Measurements from ENCODE around the gene PLK5.
"Not testable (repeated sequence)": the region's sequence is repeated elsewhere in the genome, so short reads cannot be mapped to it uniquely, and the experiment has no call there.

Gene PLK5, protein sequence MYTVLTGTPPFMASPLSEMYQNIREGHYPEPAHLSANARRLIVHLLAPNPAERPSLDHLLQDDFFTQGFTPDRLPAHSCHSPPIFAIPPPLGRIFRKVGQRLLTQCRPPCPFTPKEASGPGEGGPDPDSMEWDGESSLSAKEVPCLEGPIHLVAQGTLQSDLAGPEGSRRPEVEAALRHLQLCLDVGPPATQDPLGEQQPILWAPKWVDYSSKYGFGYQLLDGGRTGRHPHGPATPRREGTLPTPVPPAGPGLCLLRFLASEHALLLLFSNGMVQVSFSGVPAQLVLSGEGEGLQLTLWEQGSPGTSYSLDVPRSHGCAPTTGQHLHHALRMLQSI

GRCh38 chr19:1523412-1524286 lies at the start of gene PLK5:
PLK5 (plus strand) TSS chr19:1524077; CDS start chr19:1526997, 2,920 bp downstream.
- DNase-seq, result no peak

- DNase-seq, result no peak
These were observed 49.0 kb upstream of the PLK5 start for GRCh38 chr19:1474765-1475351.

DNA sequence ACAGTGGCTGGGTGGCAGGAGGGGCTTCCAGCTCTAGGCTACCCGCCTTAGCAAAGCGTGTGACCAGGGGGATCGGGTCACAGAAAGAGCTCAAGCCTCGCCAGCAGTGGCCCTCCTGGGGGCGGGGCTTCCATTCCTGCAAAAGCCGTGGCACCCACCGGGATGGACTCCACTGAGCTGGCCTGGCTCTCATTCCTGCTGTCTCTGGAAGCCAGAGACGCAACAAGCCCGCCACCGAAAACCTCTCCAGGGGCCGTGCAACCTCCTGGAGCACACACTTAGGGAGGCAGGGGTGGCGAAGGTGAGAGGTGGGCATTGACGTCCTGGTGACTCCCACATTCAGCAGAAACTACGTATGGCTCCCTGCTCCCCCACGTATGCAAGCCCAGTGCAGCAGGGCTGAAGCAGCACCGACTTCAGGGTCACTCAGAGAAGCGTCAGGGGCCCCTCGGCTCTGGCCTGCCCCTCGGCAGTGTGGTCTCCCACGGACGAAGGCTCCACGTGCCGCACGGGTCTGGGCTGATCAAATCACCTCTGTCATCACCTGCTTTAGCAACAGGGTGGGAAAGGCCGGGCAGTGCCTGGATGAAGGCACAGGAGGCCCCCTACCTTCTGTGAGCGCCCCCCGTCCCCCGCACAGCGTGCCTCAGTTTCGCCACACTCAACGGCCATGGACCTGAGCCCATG lies 48.0 kb upstream of the PLK5 start:
- DNase-seq, result no peak

DNA sequence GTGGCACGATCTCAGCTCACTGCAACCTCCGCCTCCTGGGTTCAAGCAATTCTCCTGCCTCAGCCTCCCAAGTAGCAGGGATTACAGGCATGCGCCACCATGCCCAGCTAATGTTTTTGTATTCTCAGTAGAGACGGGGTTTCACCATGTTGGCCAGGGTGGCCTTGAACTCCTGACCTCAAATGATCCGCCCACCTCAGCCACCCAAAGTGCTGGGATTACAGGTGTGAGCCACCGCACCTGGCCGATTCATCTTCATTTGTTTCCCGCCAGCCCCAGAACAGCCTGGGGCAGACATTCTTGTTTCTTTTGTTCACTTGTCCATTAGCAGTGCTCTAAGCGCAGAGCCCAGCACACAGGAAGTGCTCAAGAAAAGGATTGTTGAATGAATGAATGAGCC lies 46.8 kb upstream of the PLK5 start:
- not testable (repeated sequence) for DNase-seq

- peak; percentile 90 to 97 for DNase-seq
These were observed 44.8 kb upstream of the PLK5 start, which contains the start of gene C19orf25 for GRCh38 chr19:1478934-1479707. C19orf25 (minus strand) TSS chr19:1479215; CDS start chr19:1478903, 312 bp downstream.

GRCh38 chr19:1481224-1481892 lies 42.5 kb upstream of the PLK5 start:
- DNase-seq, result no peak

- no peak for DNase-seq
These were observed 42.0 kb upstream of the PLK5 start for GRCh38 chr19:1481893-1482360.

DNA sequence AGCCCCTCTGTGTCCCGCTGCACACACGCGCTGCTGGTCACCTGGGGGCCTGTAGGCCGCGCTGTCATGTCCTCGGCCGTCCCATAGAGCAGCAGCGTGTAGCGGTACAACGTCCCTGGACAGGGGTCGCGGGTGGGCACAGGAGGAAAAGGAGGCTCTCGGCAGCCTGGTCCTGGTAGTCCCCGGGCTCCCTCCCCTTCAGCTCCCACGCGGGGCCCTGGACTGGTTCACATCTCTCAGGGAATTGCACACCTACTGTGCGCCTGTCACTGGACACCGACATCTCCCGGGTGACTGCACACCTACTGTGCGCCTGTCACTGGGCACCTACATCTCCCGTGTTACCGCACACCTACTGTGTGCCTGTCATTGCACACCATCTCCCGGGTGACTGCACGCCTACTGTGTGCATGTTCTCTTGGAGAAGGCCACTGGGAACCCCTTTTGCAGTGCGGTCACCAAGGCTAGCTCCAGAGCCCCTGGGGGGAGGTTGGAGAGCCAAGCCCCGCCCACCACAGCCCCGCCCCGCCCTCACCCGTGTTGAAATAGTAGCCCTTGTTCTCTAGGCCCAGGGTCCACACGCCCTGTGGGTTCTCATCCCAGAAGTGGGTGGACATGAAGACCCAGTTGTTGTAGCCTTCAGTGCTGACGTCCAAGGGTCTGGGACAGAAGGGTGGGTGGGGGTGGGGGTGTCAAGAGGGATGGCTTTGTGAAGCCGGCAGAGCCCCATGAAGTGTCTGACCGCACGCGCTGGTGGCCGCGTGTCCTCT lies 41.3 kb upstream of the PLK5 start:
- no peak for DNase-seq

- DNase-seq, result no peak
These were observed 40.5 kb upstream of the PLK5 start for GRCh38 chr19:1483131-1483978.

GRCh38 chr19:1483979-1484428 lies 39.9 kb upstream of the PLK5 start:
- no peak for DNase-seq

- DNase-seq, result no peak
These were observed 36.9 kb upstream of the PLK5 start for GRCh38 chr19:1486720-1487575.

DNA sequence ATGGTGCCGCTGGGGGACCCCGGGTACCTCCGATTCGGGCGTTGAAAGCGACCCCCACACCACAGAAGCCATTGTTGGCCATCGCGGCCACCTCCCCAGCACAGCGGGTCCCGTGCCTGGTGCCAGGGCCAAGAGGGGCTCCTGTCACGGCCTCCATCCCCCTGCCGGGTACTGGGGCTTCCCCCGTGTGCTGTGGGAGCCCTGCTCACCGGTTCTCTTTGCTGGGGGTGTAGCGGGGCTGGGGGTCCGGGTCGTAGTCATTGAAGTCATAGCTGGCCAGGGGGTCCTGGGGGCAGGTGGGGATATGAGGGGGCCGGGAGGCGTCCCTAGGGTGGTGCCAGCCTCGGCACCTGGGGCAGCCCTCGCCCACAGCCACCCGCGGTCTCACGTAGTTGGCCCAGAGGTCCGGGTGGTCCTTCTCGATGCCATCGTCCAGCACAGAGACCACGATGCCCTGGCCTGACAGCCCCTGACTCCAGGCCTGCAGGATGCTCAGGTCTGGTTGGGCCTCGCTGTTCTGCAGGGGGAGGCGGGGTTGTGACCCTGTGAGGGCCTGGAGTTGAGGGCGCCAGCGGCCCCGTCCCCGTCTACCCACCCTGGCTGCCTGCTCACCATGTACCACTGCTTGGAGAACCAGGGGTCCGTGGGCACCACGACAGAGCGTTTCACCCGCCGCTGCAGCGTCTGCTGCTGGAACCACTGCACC lies 36.1 kb upstream of the PLK5 start:
- DNase-seq, result no peak

DNA sequence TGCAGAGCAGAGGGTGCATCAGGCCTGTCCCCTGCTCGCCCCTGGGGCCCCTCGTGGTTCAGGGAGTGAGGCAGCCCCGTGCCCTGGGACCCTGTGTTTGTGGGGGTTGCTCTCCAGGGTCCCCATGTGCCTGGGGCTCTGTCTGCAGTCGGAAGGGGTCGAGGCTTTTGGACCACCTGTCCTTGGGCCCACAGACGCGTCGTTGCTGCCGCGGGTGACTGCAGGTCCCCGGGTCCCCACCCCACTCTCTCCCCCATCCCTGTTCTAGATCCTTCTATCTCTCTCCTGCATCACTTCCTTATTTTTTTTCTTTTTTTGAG lies 35.6 kb upstream of the PLK5 start:
- no peak for DNase-seq

DNA sequence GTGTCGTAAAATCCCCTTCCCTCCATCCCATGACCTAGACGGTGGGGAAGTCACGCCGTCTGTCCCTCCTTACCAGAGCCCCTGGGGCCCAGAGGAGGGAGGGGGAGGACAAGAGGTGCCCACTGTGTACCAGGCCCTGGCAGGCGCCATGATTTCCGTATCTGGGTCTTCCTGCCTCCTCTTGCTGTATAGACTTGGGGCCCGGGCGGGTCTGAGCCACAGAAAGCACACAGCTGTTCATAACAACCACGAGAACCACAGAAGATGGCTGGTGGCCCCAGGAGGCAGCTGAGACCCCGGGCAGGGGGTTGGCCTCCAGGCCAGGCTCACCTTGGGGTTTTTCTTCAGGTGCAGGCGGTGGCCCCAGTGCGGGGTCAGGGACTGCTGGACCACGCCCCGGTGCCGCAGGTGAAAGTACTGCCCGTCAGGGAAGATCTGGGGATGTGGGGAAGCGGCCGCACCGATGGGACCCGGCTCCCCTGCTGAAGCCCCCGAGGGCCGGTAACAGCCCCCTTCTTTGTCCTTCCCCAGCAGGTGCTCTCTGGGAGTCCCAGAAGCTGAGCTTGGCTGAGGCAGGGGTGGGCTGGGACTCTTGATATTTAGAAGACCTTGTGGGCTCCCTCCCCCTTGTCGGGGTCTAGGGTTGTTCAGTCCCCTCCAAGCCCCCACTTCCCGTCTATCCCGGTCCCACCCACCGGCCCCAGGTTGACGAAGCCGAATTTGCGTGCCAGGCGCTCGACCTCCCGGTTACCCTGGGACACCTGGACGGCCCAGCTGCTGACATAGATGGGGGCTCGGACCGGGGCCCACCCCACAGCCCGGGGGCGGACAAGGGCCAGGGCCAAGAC lies 34.2 kb upstream of the PLK5 start:
- DNase-seq, result no peak

GRCh38 chr19:1490311-1491113 lies 33.4 kb upstream of the PLK5 start, which contains the start of gene PCSK4:
PCSK4 (minus strand) TSS chr19:1490350; CDS start chr19:1490346, 4 bp downstream.
- peak; percentile 99 to 100 for DNase-seq

Data from NCI-H446 (cell line).